HL-60 (cell line): ENCODE results near the gene GPR146.

Experiments used
- GABPA ChIP-seq: IDR thresholded peaks from 2 replicates; pipeline ENCODE4 v1.6.1; 2012; ENCODE audit warnings: low read depth
- POLR2AphosphoS5 ChIP-seq: IDR thresholded peaks from 2 replicates; pipeline ENCODE4 v1.6.1; 2012; ENCODE audit warnings: low read depth
- SPI1 ChIP-seq: IDR thresholded peaks from 2 replicates; pipeline ENCODE4 v1.6.1; 2012; ENCODE audit warnings: low read depth, mild to moderate bottlenecking, borderline replicate concordance
- TF ChIP-seq, protein P1 (sequence below): IDR thresholded peaks from one replicate; pipeline ENCODE4 v1.5.1; 2011; ENCODE audit warnings: low read length, control low read depth, inconsistent platforms; ENCODE audit not compliant: insufficient read depth
- TF ChIP-seq, protein P2 (sequence below): IDR thresholded peaks from 2 replicates; pipeline ENCODE4 v1.6.1; 2012; ENCODE audit warnings: low read depth; ENCODE audit not compliant: insufficient replicate concordance

DNA sequence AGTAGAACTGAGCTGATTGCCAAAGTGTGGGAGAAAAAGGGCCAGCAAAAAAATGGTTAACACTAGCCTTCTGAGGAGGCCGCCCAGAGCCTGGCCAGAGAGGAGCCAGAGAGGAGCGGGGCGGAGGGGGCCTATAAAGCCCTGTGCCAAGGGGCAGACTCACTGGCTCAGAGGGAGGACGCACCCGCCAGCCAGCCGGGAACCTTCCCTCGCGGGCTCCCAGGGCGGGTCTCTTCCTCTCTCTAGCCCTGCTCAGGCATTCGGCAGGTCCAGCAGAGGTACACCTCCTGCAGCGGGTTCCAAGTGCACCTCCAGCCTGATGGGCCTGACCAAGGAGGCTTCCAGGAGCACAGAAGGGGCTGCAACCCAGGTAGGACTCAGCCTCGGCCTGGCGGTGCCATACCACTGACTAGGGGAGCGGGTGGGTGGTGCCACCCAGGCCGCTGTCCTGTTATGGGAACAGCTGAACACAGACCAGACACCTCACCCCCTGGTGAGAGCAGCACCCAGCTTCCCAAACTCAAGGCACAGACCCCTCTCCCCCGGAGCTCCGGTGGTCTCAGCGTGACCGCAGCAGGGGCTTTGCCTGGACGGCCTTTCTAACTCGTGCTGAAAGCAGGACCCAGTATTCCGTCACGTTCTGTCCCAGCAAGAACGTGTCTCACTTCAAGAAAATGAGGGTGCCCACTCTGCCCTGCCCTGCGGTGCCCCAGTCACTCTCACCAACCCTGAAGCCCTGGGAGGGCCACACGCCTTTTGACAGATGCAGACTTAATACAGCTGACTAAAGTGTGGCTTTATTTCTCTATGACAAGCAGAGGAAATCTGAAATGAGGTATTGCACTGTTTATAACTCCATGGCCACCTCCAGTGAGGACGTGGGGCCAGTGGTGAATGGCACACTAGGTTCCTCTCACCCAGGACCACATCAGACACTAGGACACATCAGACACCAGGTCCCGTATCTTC, 43.9 kb downstream of the GPR146 start, which contains the start of gene GPER1:
- TF ChIP-seq, protein P1, sequence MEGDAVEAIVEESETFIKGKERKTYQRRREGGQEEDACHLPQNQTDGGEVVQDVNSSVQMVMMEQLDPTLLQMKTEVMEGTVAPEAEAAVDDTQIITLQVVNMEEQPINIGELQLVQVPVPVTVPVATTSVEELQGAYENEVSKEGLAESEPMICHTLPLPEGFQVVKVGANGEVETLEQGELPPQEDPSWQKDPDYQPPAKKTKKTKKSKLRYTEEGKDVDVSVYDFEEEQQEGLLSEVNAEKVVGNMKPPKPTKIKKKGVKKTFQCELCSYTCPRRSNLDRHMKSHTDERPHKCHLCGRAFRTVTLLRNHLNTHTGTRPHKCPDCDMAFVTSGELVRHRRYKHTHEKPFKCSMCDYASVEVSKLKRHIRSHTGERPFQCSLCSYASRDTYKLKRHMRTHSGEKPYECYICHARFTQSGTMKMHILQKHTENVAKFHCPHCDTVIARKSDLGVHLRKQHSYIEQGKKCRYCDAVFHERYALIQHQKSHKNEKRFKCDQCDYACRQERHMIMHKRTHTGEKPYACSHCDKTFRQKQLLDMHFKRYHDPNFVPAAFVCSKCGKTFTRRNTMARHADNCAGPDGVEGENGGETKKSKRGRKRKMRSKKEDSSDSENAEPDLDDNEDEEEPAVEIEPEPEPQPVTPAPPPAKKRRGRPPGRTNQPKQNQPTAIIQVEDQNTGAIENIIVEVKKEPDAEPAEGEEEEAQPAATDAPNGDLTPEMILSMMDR, result no peak
- TF ChIP-seq POLR2AphosphoS5 (no peak), SPI1 (no peak), GABPA (no peak)
- TF ChIP-seq, protein P2, sequence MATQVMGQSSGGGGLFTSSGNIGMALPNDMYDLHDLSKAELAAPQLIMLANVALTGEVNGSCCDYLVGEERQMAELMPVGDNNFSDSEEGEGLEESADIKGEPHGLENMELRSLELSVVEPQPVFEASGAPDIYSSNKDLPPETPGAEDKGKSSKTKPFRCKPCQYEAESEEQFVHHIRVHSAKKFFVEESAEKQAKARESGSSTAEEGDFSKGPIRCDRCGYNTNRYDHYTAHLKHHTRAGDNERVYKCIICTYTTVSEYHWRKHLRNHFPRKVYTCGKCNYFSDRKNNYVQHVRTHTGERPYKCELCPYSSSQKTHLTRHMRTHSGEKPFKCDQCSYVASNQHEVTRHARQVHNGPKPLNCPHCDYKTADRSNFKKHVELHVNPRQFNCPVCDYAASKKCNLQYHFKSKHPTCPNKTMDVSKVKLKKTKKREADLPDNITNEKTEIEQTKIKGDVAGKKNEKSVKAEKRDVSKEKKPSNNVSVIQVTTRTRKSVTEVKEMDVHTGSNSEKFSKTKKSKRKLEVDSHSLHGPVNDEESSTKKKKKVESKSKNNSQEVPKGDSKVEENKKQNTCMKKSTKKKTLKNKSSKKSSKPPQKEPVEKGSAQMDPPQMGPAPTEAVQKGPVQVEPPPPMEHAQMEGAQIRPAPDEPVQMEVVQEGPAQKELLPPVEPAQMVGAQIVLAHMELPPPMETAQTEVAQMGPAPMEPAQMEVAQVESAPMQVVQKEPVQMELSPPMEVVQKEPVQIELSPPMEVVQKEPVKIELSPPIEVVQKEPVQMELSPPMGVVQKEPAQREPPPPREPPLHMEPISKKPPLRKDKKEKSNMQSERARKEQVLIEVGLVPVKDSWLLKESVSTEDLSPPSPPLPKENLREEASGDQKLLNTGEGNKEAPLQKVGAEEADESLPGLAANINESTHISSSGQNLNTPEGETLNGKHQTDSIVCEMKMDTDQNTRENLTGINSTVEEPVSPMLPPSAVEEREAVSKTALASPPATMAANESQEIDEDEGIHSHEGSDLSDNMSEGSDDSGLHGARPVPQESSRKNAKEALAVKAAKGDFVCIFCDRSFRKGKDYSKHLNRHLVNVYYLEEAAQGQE, result no peak
